NB4 (cell line): ENCODE results near the gene LRRC8B.
"Not testable (repeated sequence)": the region's sequence is repeated elsewhere in the genome, so short reads cannot be mapped to it uniquely, and the experiment has no call there.

Experiments
- MAX ChIP-seq: IDR thresholded peaks from 2 replicates; pipeline ENCODE4 v1.6.1; 2011; ENCODE audit warnings: low read depth, low read length
- MYC ChIP-seq: IDR thresholded peaks from 2 replicates; pipeline ENCODE4 v1.6.1; 2011; ENCODE audit warnings: low read depth, low read length
- POLR2A ChIP-seq: IDR thresholded peaks from 2 replicates; pipeline ENCODE4 v1.6.1; 2011; ENCODE audit warnings: mild to moderate bottlenecking; ENCODE audit not compliant: insufficient read length; ENCODE audit errors: extremely low read depth
- TF ChIP-seq, protein P1 (sequence below): IDR thresholded peaks from one replicate; pipeline ENCODE4 v1.5.1; 2012; ENCODE audit warnings: low read depth, low read length

DNA sequence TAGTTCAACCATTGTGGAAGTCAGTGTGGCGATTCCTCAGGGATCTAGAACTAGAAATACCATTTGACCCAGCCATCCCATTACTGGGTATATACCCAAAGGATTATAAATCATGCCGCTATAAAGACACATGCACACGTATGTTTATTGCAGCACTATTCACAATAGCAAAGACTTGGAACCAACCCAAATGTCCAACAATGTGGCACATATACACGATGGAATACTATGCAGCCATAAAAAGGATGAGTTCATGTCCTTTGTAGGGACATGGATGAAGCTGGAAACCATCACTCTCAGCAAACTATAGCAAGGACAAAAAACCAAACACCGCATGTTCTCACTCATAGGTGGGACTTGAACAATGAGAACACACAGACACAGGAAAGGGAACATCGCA, 2.7 kb upstream of the LRRC8B start:
- TF ChIP-seq, protein P1, sequence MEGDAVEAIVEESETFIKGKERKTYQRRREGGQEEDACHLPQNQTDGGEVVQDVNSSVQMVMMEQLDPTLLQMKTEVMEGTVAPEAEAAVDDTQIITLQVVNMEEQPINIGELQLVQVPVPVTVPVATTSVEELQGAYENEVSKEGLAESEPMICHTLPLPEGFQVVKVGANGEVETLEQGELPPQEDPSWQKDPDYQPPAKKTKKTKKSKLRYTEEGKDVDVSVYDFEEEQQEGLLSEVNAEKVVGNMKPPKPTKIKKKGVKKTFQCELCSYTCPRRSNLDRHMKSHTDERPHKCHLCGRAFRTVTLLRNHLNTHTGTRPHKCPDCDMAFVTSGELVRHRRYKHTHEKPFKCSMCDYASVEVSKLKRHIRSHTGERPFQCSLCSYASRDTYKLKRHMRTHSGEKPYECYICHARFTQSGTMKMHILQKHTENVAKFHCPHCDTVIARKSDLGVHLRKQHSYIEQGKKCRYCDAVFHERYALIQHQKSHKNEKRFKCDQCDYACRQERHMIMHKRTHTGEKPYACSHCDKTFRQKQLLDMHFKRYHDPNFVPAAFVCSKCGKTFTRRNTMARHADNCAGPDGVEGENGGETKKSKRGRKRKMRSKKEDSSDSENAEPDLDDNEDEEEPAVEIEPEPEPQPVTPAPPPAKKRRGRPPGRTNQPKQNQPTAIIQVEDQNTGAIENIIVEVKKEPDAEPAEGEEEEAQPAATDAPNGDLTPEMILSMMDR = not testable (repeated sequence)
- not testable (repeated sequence) for TF ChIP-seq MYC, POLR2A, MAX
